HG02852 (cell line): ENCODE results near the gene EIF1B.

Experiments used
- ATAC-seq: cut with Tn5 transposase; IDR thresholded peaks from one replicate; pipeline ENCODE4 v1.9.1; 2021; ENCODE audit warnings: mild to moderate bottlenecking, moderate library complexity; ENCODE audit not compliant: unreplicated experiment

The EIF1B gene

GRCh38 chr3:40308725-40309417 is 636 bp upstream of the EIF1B start:
- ATAC-seq = peak; percentile 3

DNA sequence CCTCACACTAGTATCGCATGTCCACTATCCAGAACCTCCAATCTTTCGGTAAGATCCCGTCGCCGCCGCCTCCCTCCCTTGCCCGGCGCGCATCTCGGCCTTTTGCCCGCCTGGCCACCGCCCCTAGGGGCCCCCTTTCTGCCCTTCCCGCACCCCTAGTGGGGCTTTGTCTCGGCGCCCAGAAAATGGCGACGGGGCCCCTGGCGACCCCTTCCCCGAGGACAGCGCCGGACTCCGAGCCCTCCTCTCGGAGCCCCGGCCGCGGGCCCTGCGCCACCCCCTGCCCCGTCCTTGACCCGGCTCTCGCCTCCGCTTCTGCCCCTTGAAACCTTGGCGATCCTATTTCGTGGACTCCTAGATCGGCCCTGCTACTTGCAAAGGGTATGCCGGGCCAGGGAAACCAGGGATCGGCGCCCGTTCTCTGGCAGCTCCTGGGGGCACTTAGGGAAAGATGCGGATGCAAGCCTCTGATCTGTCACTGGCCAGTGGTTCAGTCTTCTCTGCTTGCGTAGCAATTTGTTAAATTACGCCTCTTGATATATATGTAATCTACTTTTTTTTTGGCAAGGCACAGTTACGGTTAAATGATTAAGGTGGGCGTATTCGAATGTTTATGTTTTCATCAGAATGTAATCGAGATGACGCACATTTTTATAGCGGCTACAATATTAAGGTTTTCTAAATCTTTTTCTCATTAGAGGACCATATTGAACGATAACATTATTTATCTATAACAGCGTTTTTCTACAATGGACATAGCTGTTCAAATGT is 603 bp downstream of the EIF1B start:
- peak; percentile 29 for ATAC-seq

- no peak for ATAC-seq
Observed at GRCh38 chr3:40310705-40311104, 1.2 kb downstream of the EIF1B start.

- ATAC-seq = no peak
Observed at GRCh38 chr3:40312661-40313226, 3.2 kb downstream of the EIF1B start.

DNA sequence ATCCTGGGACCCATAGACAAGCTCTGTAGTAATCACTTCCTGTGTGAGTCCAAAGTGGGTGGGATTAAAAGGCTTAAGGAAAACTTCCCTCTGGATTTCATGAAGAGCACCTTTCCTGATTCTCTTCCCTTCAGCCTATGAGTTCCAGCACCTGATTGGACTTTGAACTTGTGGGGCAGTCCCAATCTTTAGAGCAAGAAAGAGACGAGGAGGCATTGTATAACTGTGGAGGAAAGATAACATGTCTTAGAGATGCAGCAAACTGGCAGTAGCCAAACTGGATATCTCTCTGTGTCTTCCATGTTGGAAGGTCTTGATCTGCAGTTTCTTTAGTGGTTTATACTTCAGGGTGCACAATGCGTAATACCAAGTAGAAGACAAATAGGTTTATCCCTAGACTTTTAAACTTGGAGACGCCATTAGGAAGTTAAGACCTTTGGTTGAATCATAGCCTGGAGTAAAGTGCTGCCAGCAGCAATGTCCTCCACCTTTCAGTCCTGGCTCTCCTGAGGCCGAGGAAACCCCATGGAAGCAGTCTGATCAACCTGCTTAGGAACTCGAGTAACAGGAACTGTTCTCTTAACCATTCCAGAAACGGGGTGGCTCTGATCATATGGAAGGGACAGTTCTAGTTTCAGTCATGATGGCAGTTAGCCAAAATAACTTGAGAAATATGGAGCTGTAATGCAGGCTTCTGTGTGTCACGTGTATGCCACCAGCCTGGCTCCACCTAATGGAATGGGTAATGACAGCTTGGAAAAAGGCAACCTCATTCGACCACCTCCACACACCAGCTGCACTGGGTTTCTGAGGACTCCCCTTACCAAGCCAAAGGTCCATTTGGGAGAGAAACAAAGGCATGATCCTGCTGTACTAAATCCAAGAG is 4.7 kb downstream of the EIF1B start:
- no peak for ATAC-seq

DNA sequence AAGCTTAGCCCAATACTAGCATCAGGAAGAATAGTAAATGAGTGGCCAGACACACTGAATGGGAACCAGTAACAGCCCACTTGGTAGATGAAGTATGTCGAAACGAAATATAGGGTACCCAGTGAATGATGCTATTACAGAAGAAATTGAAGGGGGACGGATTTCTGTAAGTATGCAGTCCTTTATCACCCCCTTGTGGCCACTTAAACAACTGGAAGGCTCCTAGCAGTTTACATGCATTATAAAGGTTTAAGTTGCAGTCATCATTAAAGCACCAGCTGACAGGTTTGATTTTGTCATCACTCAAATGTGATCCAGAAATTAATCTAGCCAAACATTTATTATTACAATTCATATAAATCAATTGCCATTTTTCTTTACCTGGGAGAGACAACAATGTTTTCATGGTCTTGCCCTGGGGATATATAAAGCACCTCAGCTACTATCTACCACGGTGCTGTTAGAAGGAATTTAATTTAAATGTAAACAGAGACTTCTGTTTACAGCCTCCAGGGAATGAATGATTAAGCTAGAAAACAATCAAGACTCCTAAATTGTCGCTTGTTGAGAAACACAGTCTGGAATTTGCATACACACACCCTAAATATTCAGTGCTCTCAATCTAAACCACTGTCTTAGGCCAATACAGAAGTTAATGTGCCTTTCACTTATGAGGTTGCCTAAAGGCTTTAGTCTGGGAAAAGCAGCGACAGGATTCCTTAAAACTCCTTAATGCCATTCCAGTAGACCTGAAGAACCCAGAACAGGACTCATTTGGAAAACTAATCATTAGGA is 7.8 kb downstream of the EIF1B start:
- peak; percentile 86 for ATAC-seq

DNA sequence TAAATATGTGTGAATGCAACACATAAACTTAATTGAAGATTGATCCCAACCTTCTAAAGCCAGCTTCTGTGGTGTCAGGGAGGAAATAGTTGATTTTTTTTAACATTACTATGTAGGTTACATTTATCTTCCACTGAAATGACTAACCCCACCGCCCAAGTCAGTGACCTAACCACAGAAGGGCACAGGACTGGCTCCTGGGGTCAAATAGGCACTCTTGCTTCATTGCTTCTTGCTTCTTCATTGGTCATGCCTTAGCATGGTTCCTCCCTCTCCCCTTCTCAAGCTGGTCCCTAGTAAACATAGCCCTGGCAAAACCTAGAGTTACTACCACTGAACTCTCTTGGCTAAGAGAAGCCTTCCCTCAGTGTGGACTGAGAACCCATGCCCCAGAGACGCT is 12.3 kb downstream of the EIF1B start:
- no peak for ATAC-seq

- no peak for ATAC-seq
Observed at GRCh38 chr3:40323946-40324345, 14.4 kb downstream of the EIF1B start.

- no peak for ATAC-seq
Observed at GRCh38 chr3:40324621-40325020, 15.1 kb downstream of the EIF1B start.

DNA sequence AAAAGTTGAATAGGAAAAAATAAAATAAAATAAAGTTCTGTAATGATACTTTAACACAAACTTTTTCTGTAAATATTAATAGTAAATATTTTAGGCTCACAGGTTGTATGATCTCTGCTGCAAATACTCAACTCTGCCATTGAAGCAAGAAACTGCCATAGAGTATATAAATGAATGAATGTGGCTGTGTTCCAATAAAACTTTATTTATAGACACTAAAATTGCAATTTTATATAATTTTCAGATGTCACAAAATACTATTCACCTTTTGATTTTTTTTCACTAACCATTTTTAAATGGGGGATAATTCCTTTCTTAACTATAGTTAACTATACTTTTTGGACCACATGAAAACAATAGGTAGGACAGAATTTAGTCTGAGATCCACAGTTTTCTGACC is 16.0 kb downstream of the EIF1B start:
- no peak for ATAC-seq

GRCh38 chr3:40328374-40328773 is 18.9 kb downstream of the EIF1B start:
- no peak for ATAC-seq

DNA sequence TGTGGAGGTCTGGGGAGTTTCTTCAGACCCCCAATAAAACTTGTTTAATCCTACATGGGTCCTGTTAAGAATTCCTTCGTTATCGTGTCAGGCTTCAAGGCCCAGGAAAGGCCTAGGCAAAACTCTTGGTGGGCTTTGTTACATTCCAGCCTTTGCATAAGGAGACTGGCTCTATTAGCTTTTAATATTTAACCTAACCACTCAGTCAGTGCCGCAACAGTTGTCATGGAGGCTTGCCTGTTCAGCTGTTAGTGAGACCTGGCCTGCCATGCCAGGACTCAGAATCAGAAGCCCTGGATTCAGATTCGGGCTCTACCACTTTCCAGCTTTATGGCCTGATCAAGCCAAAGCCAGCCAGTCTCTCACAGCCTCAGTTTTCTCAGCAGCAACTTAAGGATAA is 19.6 kb downstream of the EIF1B start:
- no peak for ATAC-seq

- ATAC-seq = no peak
Observed at GRCh38 chr3:40332684-40333083, 23.2 kb downstream of the EIF1B start.

DNA sequence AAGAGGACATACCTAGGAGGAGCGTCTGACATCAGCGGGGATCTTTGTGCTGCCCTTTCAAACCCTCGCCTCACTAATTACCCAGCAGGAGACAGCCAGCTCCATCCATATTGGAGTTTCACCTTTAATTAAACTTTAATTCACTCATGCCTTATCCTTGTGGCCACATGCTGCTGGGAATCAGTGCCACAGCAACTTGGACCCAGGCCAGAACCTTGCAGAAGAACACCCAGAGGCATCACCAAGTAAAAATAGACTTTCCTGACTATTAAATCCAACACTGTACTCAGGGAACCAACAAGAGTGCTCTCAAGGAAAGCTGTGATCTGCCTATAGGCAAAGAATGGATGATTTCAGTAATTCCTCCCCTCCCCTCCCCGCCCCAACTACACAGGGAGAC is 23.9 kb downstream of the EIF1B start:
- no peak for ATAC-seq

GRCh38 chr3:40333852-40334251 is 24.3 kb downstream of the EIF1B start:
- no peak for ATAC-seq

GRCh38 chr3:40336101-40336500 is 26.6 kb downstream of the EIF1B start:
- no peak for ATAC-seq

- ATAC-seq = peak; percentile 7
Observed at GRCh38 chr3:40336511-40337135, 27.1 kb downstream of the EIF1B start.

- ATAC-seq = peak; percentile 81
Observed at GRCh38 chr3:40337136-40338108, 27.9 kb downstream of the EIF1B start.

DNA sequence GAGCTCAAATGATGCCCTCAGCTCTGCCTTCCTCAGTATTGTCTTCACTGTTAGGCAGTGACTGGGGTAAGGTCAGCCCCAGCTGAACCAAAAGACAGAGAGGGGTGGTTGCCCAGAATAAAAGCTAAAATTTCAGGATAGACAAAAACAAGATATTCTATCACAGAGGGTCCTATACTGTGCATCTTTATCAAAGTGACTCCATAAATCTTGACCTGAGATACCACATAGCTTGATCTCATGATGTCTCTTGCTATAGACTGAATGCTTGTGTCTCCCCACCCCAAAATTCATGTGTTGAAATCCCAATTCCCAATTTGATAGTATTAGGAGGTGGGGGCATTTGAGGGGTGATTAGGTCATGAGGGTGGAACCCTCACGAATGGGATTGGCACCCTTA is 30.4 kb downstream of the EIF1B start:
- ATAC-seq = no peak
